Umbilical cord (tissue), 2 donors: ENCODE measurements around the gene ARHGAP44. TPM values are rescaled to one million over a fixed set of nuclear protein-coding genes. Genes with fewer than 3 reads are reported as not detected.
A peak's percentile ranks its signal among the peaks of the same experiment; 100 is the strongest.

Experiments used
- DNase-seq: peaks from one replicate; pipeline ENCODE4 v3.0.0-alpha.2; 2015; ENCODE audit warnings: low spot score
- total RNA-seq: library from RNA; depleted of rRNA; stranded (reverse); fragments of >200 nt; gene quantifications from one replicate; pipeline ENCODE4 v1.2.3, GENCODE V29; 2014; ENCODE audit warnings: low replicate concordance; ENCODE audit not compliant: insufficient read depth

ARHGAP44 gene
- total RNA-seq, 1 donor from 2014 or later, result 2.9 TPM

- peak; percentile 65 for DNase-seq
Measured at GRCh38 chr17:13024526-13025257, 235.4 kb downstream of the ARHGAP44 start.

GRCh38 chr17:13025258-13025627 lies 235.9 kb downstream of the ARHGAP44 start:
- no peak for DNase-seq

GRCh38 chr17:13025687-13026086 lies 236.4 kb downstream of the ARHGAP44 start:
- DNase-seq, result no peak

- DNase-seq, result no peak
Measured at GRCh38 chr17:13027246-13027645, 237.9 kb downstream of the ARHGAP44 start.

- no peak for DNase-seq
Measured at GRCh38 chr17:13029340-13029739, 240.0 kb downstream of the ARHGAP44 start.

- DNase-seq, result no peak
Measured at GRCh38 chr17:13030056-13030455, 240.8 kb downstream of the ARHGAP44 start.

- peak; percentile 51 for DNase-seq
Measured at GRCh38 chr17:13030459-13031300, 241.4 kb downstream of the ARHGAP44 start.

- peak; percentile 13 for DNase-seq
Measured at GRCh38 chr17:13031718-13032350, 242.5 kb downstream of the ARHGAP44 start.

- DNase-seq, result no peak
Measured at GRCh38 chr17:13035420-13035819, 246.1 kb downstream of the ARHGAP44 start.

- DNase-seq, result no peak
Measured at GRCh38 chr17:13036751-13037150, 247.5 kb downstream of the ARHGAP44 start.

GRCh38 chr17:13038931-13039665 lies 249.8 kb downstream of the ARHGAP44 start:
- DNase-seq, result no peak

Other genes starting within 250 kb of the ARHGAP44 start
- gene MYOCD, start 123.6 kb upstream of the ARHGAP44 start, total RNA-seq, result 98.7 TPM
- 25.0 TPM for gene ELAC2, start 228.5 kb downstream of the ARHGAP44 start, total RNA-seq